Central memory CD4-positive, alpha-beta T cell (primary cell): Measurements from ENCODE around the gene WAC.
"Not testable (repeated sequence)": the region's sequence is repeated elsewhere in the genome, so short reads cannot be mapped to it uniquely, and the experiment has no call there.

Experiments
- DNase-seq: peaks from one replicate; pipeline ENCODE4 v3.0.0; 2022
- total RNA-seq, 3 experiments: gene quantifications; one replicate each; lab custom pipeline; 2026; lab: John Stamatoyannopoulos, UW

The WAC gene
- 202 to 284 (median 253) reads per million in 3 experiments for total RNA-seq

- peak; percentile 96 for DNase-seq
These were observed at the start of gene WAC for GRCh38 chr10:28532337-28533185. Gene WAC (plus strand): TSS chr10:28533118. CDS start chr10:28533580, 462 bp downstream.

DNA sequence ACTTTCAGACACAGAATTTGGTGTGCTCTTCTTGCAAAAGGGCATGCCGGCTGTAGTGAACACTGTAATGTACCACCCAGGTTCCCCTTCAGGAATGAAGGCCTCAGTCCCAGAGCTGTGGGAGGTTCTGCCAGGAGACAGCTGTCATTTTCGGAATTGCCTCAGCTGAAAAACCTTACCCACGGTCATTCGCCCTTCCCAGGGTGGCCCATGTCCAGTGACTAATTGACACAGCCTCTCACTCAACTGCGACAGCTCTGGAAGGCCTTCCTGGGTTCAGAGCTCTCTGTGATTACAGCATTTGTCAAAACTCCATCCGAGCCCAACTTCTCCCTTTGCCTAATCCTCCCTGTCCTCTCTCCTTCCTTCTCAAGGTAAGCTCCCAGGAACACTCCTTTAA is 43.7 kb upstream of the WAC start:
- no peak for DNase-seq

DNA sequence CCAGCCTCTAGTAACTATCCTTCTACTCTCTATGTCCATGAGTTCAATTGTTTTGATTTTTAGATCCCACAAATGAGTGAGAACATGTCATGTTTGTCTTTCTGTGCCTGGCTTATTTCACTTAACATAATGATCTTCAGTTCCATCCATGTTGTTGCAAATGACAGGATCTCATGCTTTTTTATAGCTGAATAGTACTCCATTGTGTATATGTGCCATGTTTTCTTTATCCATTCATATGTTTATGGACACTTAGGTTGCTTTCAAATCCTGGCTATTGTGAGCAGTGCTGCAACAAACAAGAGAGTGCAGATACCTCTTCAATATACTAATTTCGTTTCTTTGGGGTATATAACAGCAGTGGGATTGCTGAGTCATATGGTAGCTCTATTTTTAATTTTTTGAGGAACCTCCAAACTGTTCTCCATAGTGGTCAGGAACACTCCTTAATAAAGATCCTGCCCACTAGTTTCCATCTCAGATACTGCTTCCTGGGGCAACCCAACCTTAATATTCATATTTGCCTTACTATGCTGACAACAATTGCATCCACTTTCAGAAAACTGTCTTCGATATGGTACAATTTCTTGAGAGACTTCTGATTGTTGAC is 42.6 kb upstream of the WAC start:
- not testable (repeated sequence) for DNase-seq

DNA sequence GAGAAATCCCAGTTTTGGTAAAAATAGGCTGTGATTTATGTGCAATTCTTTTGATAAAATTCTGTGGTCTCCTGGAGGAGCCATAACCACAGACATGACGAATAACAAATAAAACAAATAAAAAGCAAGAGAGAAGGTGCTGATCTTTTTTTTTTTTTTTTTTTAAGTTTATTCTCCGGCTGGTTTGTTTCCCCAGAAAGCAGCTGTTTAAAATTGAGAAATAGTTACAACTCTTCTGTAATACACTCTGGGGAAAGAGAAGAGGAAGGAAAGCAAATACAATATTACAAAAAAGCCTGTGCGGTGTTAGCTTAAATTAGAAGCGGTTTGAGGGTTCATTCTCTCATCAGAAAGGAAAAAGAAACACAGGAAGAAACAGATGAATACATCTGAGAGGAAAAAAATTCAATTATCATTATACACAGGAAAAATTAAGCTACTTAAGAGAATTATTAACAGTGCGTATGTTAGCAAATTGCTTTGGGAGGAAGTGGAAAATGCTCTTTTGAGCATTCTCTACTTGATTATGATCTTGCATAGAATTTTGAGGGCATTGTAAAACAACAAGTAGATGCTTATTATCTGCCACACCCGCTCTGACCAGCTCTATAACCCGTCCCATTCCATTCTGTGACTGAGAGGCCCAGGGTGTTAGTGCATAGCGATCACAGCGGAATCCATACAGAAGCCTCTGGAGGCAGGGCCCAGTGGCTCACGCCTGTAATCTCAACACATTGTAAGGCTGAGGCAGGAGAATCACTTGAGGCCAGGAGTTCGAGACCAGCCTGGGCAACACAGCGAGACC is 40.6 kb upstream of the WAC start:
- DNase-seq, result no peak

GRCh38 chr10:28494420-28494819 is 38.5 kb upstream of the WAC start:
- no peak for DNase-seq

GRCh38 chr10:28495084-28495483 is 37.8 kb upstream of the WAC start:
- DNase-seq, result no peak

DNA sequence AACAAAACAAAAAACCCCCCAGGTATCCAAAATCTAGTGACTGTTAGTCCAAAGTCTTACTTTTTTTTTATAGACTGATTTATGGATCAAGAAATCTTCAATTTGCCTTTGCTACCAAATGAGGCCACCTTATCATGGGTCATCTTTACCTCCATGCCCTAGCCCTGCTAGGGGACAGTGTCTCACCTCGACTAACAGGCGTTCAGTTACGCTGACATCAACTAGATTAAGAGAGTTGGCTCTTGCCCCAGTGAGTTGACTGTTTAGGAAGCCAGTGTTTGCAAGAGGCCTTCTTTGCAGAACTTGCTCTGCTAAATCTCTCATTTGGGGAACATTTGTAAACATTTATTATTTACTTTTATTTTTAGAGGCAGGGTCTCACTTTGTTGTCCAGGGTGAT is 36.9 kb upstream of the WAC start:
- no peak for DNase-seq

DNA sequence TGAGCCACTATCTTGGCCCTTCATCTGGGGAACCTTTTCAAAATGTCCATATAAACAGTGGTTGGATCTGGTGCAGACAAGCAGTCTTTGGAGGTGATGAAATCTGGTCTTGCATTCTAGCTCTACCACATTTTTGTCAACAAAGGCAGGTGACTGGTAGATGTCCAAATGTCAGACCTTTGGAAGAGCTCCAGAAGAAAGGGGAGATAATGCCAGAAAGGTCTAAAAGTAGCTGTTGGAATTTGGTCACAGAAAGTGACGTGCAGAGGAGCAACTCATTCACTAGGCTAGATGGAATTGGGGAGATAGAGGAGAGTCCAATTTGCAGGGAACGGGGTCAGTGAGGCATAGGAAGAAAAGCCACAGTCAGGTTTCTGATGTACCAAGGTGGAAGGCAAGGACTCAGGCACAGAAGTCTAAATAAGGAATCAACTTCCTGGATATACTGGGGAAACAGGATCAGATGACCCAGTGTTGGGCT is 36.4 kb upstream of the WAC start:
- no peak for DNase-seq

DNA sequence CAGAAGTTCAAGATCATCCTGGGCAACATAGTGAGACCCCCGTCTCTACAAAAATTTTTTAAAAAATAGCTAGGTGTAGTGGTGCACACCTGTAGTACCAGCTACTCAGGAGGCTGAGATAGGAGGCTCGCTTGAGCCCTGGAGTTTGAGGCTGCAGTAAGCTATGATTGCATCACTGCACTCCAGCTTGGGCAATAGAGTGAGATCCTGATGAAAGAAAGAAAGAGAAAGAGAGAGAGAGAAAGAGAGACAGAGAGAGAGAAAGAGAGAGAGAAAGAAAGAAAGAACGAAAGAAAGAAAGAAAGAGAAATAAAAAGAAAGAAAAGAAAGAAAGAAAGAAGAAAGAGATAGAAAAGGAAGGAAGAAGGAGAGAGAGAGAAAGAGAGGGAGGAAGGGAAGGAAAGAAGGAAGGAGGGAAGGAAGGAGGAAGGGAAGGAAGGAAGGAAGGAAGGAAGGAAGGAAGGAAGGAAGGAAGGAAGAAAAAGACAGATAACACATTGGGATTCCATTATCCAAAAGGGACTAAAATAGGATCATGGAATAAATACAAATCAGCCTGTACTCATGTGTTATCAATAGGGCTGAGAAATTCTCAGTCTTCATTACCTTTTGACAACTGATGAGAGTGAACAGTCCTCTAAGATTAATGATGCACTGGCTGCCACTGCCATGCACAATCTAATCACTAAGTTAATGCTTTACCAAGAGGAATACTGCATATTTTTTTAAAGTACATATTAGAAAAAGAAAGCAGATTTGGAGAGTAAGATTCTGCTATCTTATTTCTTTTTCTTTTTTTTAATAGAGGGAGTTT is 35.4 kb upstream of the WAC start:
- no peak for DNase-seq

DNA sequence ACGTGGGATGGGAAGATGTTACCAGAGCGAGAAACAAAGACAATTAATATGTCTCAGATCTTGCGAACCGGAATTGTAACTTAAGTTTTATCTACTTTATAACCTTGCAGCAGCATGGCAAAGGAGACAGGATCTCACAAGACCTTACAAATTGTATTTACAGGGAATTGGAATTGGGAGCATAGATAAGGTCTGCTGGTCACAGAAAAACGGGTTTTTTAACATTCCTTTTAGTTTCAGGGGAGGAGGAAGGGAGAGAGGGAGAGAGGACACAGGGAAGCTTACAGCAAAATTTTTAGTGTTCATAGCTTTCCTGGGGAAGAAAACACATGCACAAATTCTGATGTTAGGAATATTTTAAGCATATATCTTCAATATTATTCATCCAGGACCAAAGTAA is 32.7 kb upstream of the WAC start:
- DNase-seq, result not testable (repeated sequence)

- no peak for DNase-seq
These were observed 29.8 kb upstream of the WAC start for GRCh38 chr10:28503114-28503513.

GRCh38 chr10:28505359-28505959 is 27.5 kb upstream of the WAC start:
- no peak for DNase-seq

- no peak for DNase-seq
These were observed 24.5 kb upstream of the WAC start for GRCh38 chr10:28508304-28508925.

DNA sequence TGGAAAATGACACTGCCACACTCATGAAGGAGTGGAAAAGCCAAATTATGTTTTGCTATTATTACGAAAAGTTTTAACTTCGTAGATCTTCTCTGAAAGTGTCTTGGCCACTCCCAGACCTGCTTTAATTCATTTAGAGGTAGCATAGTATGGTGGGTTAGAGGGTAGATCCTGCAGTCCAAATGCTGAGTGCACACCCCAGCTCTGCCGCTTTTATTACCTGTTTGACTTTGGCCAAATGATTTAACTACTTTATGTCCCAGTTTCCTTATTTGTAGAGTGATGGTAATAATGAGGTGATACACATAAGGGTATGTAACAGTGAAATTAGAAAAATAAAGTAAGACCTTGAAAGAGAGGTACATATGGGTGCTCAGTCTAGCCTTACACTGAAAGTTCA is 23.6 kb upstream of the WAC start:
- no peak for DNase-seq

DNA sequence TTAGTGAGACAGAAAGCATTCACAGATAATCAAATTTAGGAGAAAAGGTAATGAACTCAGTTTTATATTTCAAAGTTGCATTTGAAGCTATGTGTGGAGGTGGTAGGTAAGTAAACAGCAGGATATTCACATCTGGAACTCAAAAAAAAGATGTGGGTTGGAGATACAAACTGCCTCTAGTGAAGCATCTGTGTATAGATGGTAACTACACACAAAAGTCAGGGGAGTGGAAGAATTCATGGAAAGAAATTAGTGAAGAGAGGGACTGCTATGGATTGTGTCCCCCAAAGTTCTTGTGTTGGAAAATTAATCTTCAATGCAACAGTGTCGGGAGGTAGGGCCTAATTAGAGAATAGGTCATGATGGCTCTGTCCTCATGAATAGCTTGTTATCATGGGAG is 18.3 kb upstream of the WAC start:
- no peak for DNase-seq

- DNase-seq, result no peak
These were observed 12.6 kb upstream of the WAC start for GRCh38 chr10:28520346-28520745.

GRCh38 chr10:28520828-28521227 is 12.1 kb upstream of the WAC start:
- not testable (repeated sequence) for DNase-seq

- not testable (repeated sequence) for DNase-seq
These were observed 11.0 kb upstream of the WAC start for GRCh38 chr10:28521961-28522360.

- DNase-seq, result no peak
These were observed 9.1 kb upstream of the WAC start for GRCh38 chr10:28523725-28524252.

DNA sequence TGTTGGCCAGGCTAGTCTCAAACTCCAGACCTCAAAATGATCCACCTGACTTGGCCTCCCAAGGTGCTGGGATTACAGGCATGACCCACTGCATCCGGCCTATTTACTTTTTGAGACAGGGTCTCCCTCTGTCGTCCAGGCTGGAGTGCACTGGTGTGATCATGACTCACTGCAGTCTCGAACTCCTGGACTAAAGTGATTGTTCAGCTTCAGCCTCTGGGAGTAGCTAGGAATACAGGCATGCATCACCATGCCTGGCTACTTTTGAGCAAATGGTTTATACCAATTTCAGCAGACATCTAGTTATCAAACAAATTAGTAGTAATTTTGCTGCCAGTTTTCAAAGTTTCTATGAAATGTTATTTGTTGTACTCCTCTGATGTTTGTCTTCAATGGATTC is 2.2 kb upstream of the WAC start:
- DNase-seq, result no peak

- no peak for DNase-seq
These were observed 257 bp downstream of the WAC start for GRCh38 chr10:28533186-28533564.
